ENCODE data around the gene HTR3A.

HTR3A gene

DNA sequence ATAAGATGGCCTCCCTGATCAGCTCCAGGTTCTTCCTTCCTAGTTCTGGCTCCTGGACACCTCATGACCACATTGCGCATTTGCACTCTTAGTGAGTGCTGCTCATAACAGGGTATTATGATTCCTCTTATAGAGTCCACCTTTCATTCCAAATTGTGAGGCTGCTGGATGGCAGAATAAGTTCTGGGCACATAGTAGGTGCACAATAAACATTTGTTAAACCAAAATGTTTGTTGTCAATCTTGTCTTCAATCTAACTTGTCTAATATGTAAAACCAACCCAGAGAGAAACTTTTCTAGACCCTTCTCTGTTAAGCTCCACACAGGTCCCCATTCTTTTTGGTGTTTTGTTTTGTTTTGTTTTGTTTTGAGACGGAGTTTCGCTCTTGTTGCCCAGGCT, 62.0 kb downstream of the HTR3A start:
- H3K4me3 ChIP-seq (ENCODE audit: low read length): no peak overlapping the region
- no peak for DNase-seq (ENCODE audit: low read depth)

DNA sequence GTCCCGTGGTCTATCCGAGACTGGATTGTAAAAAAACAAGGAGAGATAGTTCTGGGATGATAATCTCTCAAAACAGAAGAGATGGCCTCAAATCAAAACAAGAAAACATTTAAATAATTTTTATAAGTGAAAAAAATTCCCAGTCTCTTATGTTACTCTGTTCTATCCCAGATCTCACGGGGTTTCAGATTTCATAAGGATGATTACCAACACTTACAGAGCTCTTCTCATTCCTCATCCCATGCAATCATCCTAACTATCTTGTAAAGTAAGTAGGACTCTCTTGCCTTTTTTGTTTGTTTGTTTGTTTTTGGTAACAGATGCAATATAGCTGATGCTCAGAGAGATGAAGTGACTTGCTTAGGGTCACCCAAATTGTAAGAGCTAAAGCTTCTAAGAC, 64.6 kb downstream of the HTR3A start:
- DNase-seq (ENCODE audit: low read depth): no peak

More for the DNA sequence above, 62.0 kb downstream of the HTR3A start:
- TF ChIP-seq, protein P1, sequence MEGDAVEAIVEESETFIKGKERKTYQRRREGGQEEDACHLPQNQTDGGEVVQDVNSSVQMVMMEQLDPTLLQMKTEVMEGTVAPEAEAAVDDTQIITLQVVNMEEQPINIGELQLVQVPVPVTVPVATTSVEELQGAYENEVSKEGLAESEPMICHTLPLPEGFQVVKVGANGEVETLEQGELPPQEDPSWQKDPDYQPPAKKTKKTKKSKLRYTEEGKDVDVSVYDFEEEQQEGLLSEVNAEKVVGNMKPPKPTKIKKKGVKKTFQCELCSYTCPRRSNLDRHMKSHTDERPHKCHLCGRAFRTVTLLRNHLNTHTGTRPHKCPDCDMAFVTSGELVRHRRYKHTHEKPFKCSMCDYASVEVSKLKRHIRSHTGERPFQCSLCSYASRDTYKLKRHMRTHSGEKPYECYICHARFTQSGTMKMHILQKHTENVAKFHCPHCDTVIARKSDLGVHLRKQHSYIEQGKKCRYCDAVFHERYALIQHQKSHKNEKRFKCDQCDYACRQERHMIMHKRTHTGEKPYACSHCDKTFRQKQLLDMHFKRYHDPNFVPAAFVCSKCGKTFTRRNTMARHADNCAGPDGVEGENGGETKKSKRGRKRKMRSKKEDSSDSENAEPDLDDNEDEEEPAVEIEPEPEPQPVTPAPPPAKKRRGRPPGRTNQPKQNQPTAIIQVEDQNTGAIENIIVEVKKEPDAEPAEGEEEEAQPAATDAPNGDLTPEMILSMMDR (conservative IDR thresholded peaks at IDR 0.05; ENCODE audit: low read length): no peak

More for the DNA sequence above, 64.6 kb downstream of the HTR3A start:
- TF ChIP-seq, protein P1 (conservative IDR thresholded peaks at IDR 0.05; ENCODE audit: low read length): no peak
- H3K4me3 ChIP-seq (ENCODE audit: low read length): no peak overlapping the region

Data from AG10803 (cell line).